ENCODE results near the gene R3HDM1. TPM values are rescaled to one million over a fixed set of nuclear protein-coding genes. Genes with fewer than 3 reads are reported as not detected.

The R3HDM1 gene
- total RNA-seq, 1 donor: 17.5 TPM

- DNase-seq (ENCODE audit: low read depth in 2 of 3, low spot score in 2 of 3): no peak
Measured at GRCh38 chr2:135768863-135769262, 237.6 kb downstream of the R3HDM1 start.

DNA sequence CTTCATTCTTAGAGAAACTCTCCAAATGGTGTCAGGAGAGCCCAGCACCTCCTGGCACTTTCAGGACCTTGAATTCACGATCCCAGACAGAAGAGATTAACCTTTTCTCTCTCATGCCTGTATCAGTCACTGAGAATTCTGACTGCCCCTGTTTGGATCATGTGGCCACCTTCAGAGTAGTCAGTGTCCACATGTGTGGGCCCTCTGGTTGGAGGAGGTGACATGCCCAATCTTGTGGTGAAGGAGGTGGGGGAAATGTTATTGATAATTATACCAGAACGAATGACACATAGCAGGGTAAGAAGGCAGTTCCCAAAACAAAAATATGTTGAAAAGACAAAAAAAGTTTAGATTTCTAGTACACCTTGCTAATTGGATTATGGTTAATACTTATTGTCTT, 242.0 kb downstream of the R3HDM1 start:
- DNase-seq (ENCODE audit: low read depth in 2 of 3, low spot score in 2 of 3): no peak

GRCh38 chr2:135773917-135774316, 242.6 kb downstream of the R3HDM1 start:
- DNase-seq (ENCODE audit: low read depth in 2 of 3, low spot score in 2 of 3): peak in 1 of 3 donors; percentile 13

Small RNAs within 50 kb of the gene (small RNA-seq; reads per million reads assigned to genes)
- gene MIR128-1 (15.3 reads per million, percentile 94 among the genes with 10 or more reads in this experiment), gene RNU6-512P (not detected)

Other genes with a start within 250 kb of the R3HDM1 start
- 7.0 TPM for gene ZRANB3, start 266 bp upstream of the R3HDM1 start, total RNA-seq
- 35.8 TPM for gene UBXN4, start 210.4 kb downstream of the R3HDM1 start, total RNA-seq